ENCODE results near the gene L3MBTL4. TPM values are rescaled to one million over a fixed set of nuclear protein-coding genes. Genes with fewer than 3 reads are reported as not detected.

The L3MBTL4 gene
- total RNA-seq, 1 donor from 2014 or later, result 0.26 TPM

DNA sequence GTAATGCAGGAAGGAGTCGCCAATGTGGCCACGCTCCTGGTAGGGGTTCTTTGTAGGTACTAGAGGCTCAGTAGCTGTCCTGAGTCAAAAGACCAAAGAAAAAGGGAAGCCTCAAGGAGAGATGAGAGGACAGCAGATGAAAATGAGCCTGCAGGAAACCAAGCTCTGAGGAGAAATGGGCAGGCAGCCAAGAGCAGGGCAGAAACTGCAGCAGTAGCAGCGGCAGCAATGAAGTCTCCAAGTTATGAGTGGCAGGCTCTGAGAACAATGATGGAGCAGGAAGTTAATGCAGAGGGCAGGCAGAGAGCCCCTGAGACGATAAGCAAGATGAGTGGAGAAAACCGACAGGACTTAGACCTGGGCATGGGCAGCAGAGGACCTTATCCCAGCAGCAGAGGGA is 471.2 kb downstream of the L3MBTL4 start:
- DNase-seq (ENCODE audit: low spot score), result no peak
- Mint-ChIP-seq H3K4me3 (no peak overlapping the region), H3K27ac (no peak overlapping the region), H3K4me1 (ENCODE audit: low read depth) (no peaks in the 10 kb centered on the region), H3K9me3 (no peaks in the 10 kb centered on the region), H3K27me3 (ENCODE audit: insufficient read depth) (peaks cover 6% of the 10 kb centered on the region), H3K36me3 (ENCODE audit: low read depth) (no peaks in the 10 kb centered on the region)
- intact Hi-C loops (cut with micrococcal nuclease), result loop anchor here (10.0 kb wide), 1 partner anchor 61 kb away; no protein-coding TSS in a partner anchor

DNA sequence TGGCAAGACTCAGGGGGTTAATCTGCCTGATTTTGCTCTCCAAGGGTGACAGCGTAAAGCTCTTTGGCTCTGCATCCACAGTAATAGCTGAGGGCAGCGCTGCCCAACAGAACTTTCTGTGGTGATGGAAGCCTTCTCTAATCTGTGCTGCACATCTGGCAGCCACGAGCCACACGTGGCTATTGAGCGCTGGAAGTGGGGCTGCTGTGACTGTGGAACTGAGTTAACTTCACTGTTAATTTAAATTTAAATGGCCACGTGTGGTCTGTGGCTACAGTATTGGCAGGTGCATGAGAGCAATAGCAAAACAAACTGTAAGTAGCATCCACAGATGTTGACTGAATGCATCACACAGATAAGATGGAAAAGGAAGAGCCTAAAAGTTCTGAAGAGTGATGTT is 472.1 kb downstream of the L3MBTL4 start:
- Mint-ChIP-seq H3K27ac (no peak overlapping the region), H3K27me3 (ENCODE audit: insufficient read depth) (peaks cover 5% of the 10 kb centered on the region), H3K4me3 (no peak overlapping the region), H3K9me3 (no peaks in the 10 kb centered on the region), H3K36me3 (ENCODE audit: low read depth) (no peaks in the 10 kb centered on the region), H3K4me1 (ENCODE audit: low read depth) (no peaks in the 10 kb centered on the region)
- intact Hi-C loops (cut with micrococcal nuclease), result loop anchor here (10.0 kb wide), 1 partner anchor 62 kb away; no protein-coding TSS in a partner anchor
- DNase-seq (ENCODE audit: low spot score), result no peak

- no peak overlapping the region for H3K4me3 Mint-ChIP-seq
- no peaks in the 10 kb centered on the region for H3K9me3 Mint-ChIP-seq
- no peak overlapping the region for H3K27ac Mint-ChIP-seq
- peaks cover 3% of the 10 kb centered on the region for H3K27me3 Mint-ChIP-seq (ENCODE audit: insufficient read depth)
- H3K4me1 Mint-ChIP-seq (ENCODE audit: low read depth), result no peaks in the 10 kb centered on the region
- no peak for DNase-seq (ENCODE audit: low spot score)
- intact Hi-C loops (cut with micrococcal nuclease), result loop anchor here (10.0 kb wide), 1 partner anchor 63 kb away; no protein-coding TSS in a partner anchor
- no peaks in the 10 kb centered on the region for H3K36me3 Mint-ChIP-seq (ENCODE audit: low read depth)
Observed at GRCh38 chr18:5941890-5942289, 472.8 kb downstream of the L3MBTL4 start.

DNA sequence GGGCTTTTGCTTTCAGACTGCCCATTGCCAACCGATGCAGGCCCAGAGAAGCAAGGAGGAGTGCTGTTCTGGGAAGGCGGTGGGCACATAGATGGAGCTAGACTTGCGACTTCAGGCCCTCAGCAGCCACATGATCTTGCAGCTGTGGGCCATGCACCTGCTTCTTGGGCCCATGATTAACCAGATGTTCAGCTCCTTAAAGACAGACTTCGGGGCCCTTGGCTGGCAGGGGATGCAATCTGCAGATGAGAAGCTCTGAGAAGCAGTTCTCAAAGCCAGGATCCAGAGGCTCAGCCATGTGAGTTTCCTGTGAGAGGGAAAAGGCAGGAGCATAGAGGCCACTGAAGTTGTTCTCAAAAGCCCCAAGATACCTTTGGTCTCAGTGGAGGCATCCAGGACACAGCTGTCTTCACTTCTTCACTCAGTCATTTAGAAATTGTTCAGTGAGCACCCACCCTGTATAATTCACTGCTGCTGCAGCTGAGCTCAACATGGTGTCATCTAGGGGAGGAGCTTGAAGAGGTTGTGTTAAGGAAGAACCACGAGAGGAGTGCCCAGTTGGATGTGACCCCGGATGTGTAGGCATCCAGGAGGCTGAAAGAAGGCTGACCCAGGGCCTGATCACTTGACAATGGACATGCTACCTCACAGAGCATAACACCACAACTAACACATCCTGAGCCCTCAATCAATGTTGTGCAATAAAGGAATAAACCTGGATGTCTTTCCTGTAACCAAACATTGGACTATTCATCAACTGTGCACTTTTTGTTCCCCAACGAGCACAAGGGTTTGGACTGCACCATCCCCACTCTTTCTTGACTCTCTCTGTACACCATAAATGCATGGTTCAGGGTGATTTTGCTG is 474.7 kb downstream of the L3MBTL4 start:
- no peak overlapping the region for H3K4me3 Mint-ChIP-seq
- no peak for DNase-seq (ENCODE audit: low spot score)
- no peaks in the 10 kb centered on the region for H3K36me3 Mint-ChIP-seq (ENCODE audit: low read depth)
- no peak overlapping the region for H3K27ac Mint-ChIP-seq
- H3K4me1 Mint-ChIP-seq (ENCODE audit: low read depth), result no peaks in the 10 kb centered on the region
- intact Hi-C loops (cut with micrococcal nuclease), result loop anchor here (10.0 kb wide), 1 partner anchor 65 kb away; no protein-coding TSS in a partner anchor
- no peaks in the 10 kb centered on the region for H3K9me3 Mint-ChIP-seq
- peaks cover 3% of the 10 kb centered on the region for H3K27me3 Mint-ChIP-seq (ENCODE audit: insufficient read depth)

DNA sequence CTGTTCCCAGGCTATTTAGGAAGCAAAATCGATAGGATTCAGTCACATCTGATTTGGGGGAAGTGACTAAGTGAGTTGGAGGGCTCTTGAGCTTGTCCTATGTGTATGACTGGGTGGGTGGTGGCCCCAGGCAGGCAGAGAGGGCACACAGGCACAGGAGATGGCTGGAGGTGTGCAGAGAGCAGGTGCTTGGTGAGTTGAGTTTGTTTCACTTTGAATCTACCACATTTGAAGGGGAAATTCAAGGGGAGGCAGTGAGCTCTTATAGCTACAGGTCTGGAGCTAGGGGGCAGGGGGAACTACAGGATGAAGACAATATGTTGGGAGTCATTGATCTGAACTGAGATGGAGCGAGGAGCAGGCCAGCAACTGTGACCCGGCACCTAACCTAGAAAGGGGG is 476.9 kb downstream of the L3MBTL4 start:
- Mint-ChIP-seq H3K4me3 (no peak overlapping the region), H3K36me3 (ENCODE audit: low read depth) (no peaks in the 10 kb centered on the region), H3K27me3 (ENCODE audit: insufficient read depth) (no peaks in the 10 kb centered on the region), H3K27ac (no peak overlapping the region), H3K9me3 (no peaks in the 10 kb centered on the region), H3K4me1 (ENCODE audit: low read depth) (no peaks in the 10 kb centered on the region)
- intact Hi-C loops (cut with micrococcal nuclease), result no loop called here
- no peak for DNase-seq (ENCODE audit: low spot score)

GRCh38 chr18:5937121-5937520 is 477.6 kb downstream of the L3MBTL4 start:
- Mint-ChIP-seq H3K4me3 (no peak overlapping the region), H3K27ac (no peak overlapping the region), H3K4me1 (ENCODE audit: low read depth) (no peaks in the 10 kb centered on the region), H3K9me3 (no peaks in the 10 kb centered on the region), H3K27me3 (ENCODE audit: insufficient read depth) (no peaks in the 10 kb centered on the region), H3K36me3 (ENCODE audit: low read depth) (no peaks in the 10 kb centered on the region)
- no peak for DNase-seq (ENCODE audit: low spot score)
- intact Hi-C loops (cut with micrococcal nuclease), result no loop called here

- Mint-ChIP-seq H3K36me3 (ENCODE audit: low read depth) (no peaks in the 10 kb centered on the region), H3K4me1 (ENCODE audit: low read depth) (no peaks in the 10 kb centered on the region), H3K4me3 (no peak overlapping the region), H3K27me3 (ENCODE audit: insufficient read depth) (no peaks in the 10 kb centered on the region), H3K9me3 (peaks cover 5% of the 10 kb centered on the region), H3K27ac (no peak overlapping the region)
- DNase-seq (ENCODE audit: low spot score), result no peak
- intact Hi-C loops (cut with micrococcal nuclease), result no loop called here
Observed at GRCh38 chr18:5930789-5931188, 483.9 kb downstream of the L3MBTL4 start.

DNA sequence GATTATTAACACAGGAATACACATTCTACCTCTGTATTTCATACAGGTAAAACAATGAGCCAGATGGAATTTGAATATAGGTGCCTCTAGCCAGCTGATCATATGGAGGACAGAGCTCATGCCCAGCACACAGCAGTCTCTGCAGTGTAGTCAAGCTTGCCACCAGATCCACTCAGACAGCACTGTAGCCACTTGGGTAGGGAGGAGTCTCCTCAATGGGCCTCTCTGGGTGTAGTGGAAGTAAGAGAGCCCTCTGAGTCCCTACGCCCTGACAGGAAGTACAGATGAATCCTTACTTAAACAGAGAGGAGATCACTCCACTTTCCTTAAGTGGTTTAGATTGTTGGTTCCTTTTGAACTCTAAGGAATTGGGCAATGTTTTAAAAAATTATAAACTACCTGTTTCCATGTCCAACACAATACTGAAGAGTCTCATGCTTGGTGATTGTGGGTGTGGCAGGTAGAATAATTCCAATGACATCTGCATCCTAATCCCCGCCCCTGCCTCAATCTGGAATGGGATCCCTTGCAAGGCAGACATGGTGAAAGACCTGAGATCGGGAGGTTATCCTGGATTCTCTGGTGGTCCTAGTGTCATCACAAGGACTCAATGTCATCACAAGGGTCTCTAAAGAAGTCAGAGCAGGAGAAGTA is 496.4 kb downstream of the L3MBTL4 start:
- Mint-ChIP-seq H3K27me3 (ENCODE audit: insufficient read depth) (no peaks in the 10 kb centered on the region), H3K36me3 (ENCODE audit: low read depth) (no peaks in the 10 kb centered on the region), H3K27ac (no peak overlapping the region), H3K4me1 (ENCODE audit: low read depth) (no peaks in the 10 kb centered on the region), H3K4me3 (no peak overlapping the region), H3K9me3 (no peaks in the 10 kb centered on the region)
- DNase-seq (ENCODE audit: low spot score), result no peak
- intact Hi-C loops (cut with micrococcal nuclease), result no loop called here

- intact Hi-C loops (cut with micrococcal nuclease), result no loop called here
- H3K4me3 Mint-ChIP-seq, result no peak overlapping the region
- no peaks in the 10 kb centered on the region for H3K36me3 Mint-ChIP-seq (ENCODE audit: low read depth)
- no peak for DNase-seq (ENCODE audit: low spot score)
- H3K27me3 Mint-ChIP-seq (ENCODE audit: insufficient read depth), result peaks cover 2% of the 10 kb centered on the region
- H3K27ac Mint-ChIP-seq, result no peak overlapping the region
- no peaks in the 10 kb centered on the region for H3K4me1 Mint-ChIP-seq (ENCODE audit: low read depth)
- no peaks in the 10 kb centered on the region for H3K9me3 Mint-ChIP-seq
Observed at GRCh38 chr18:5914951-5915350, 499.8 kb downstream of the L3MBTL4 start.

DNA sequence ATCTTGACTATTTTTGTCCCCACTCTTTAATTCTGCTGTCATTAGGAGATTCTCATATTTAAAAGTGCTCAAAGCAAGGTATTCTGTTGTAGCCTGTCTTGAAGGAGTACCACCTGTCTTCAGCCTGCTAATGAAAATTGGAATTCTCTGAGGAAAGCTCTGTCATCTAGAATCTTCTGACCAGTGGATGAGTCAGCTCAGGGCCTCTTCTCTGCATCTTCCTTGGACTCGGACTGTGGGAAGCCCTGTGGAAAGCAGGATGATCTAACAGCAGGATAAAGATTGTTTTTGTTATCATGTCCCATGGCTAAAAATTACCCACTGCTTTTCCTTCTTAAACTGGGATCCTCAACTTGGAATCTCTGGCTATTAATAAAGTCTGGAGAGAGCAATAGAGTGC is 500.7 kb downstream of the L3MBTL4 start:
- intact Hi-C loops (cut with micrococcal nuclease), result no loop called here
- no peak for DNase-seq (ENCODE audit: low spot score)
- Mint-ChIP-seq H3K27ac (no peak overlapping the region), H3K4me3 (no peak overlapping the region), H3K4me1 (ENCODE audit: low read depth) (no peaks in the 10 kb centered on the region), H3K36me3 (ENCODE audit: low read depth) (no peaks in the 10 kb centered on the region), H3K27me3 (ENCODE audit: insufficient read depth) (peaks cover 2% of the 10 kb centered on the region), H3K9me3 (no peaks in the 10 kb centered on the region)

DNA sequence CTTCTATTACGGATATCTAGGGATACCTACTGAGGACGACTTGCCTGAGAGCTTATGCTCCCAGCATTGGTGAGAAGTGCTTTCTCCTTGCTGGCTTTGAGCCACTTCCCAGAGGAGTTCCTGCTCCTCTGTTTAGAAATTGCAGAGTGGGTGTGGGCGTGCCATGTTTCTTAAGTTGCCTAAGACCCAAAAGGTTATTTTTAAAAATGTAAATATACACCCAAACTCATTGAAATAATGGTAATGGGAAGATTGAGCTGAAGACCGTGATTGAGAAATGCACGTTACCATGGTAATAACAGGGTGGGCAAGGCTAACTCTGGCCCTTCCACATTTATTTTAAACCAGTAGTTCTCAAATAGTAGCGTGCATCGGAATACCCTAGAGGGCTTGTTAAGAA is 502.1 kb downstream of the L3MBTL4 start:
- intact Hi-C loops (cut with micrococcal nuclease), result no loop called here
- Mint-ChIP-seq H3K4me1 (ENCODE audit: low read depth) (no peaks in the 10 kb centered on the region), H3K9me3 (no peaks in the 10 kb centered on the region), H3K27me3 (ENCODE audit: insufficient read depth) (peaks cover 2% of the 10 kb centered on the region), H3K36me3 (ENCODE audit: low read depth) (no peaks in the 10 kb centered on the region), H3K4me3 (no peak overlapping the region), H3K27ac (no peak overlapping the region)
- no peak for DNase-seq (ENCODE audit: low spot score)

- H3K36me3 Mint-ChIP-seq (ENCODE audit: low read depth), result no peaks in the 10 kb centered on the region
- no peak overlapping the region for H3K4me3 Mint-ChIP-seq
- no peak overlapping the region for H3K27ac Mint-ChIP-seq
- H3K4me1 Mint-ChIP-seq (ENCODE audit: low read depth), result no peaks in the 10 kb centered on the region
- intact Hi-C loops (cut with micrococcal nuclease), result no loop called here
- no peak for DNase-seq (ENCODE audit: low spot score)
- no peaks in the 10 kb centered on the region for H3K9me3 Mint-ChIP-seq
- peaks cover 4% of the 10 kb centered on the region for H3K27me3 Mint-ChIP-seq (ENCODE audit: insufficient read depth)
Observed at GRCh38 chr18:5909125-5909524, 505.6 kb downstream of the L3MBTL4 start.
